Endothelial cell of hepatic sinusoid (primary cell): ENCODE results near the gene AGPAT1.
"Not testable (repeated sequence)": the region's sequence is repeated elsewhere in the genome, so short reads cannot be mapped to it uniquely, and the experiment has no call there.

Experiments used
- in situ Hi-C: cut with HindIII; loops from 2 replicates; pipeline ENCODE4 v1.10.0; 2017; ENCODE audit warnings: low sequenced_read_pairs

The AGPAT1 gene

GRCh38 chr6:32151181-32151862 lies 24.6 kb downstream of the AGPAT1 start:
- in situ Hi-C loops, result no loop called here

GRCh38 chr6:32149932-32150870 lies 25.7 kb downstream of the AGPAT1 start:
- in situ Hi-C loops, result no loop called here

- in situ Hi-C loops, result no loop called here
Observed at GRCh38 chr6:32149092-32149755, 26.7 kb downstream of the AGPAT1 start.

GRCh38 chr6:32148289-32149091 lies 27.4 kb downstream of the AGPAT1 start:
- in situ Hi-C loops, result no loop called here

- in situ Hi-C loops, result no loop called here
Observed at GRCh38 chr6:32147401-32148132, 28.3 kb downstream of the AGPAT1 start.

- in situ Hi-C loops, result no loop called here
Observed at GRCh38 chr6:32146687-32147086, 29.2 kb downstream of the AGPAT1 start.

- in situ Hi-C loops, result no loop called here
Observed at GRCh38 chr6:32146287-32146686, 29.6 kb downstream of the AGPAT1 start.

GRCh38 chr6:32144238-32144637 lies 31.6 kb downstream of the AGPAT1 start:
- in situ Hi-C loops, result not testable (repeated sequence)

GRCh38 chr6:32140420-32141046 lies 35.4 kb downstream of the AGPAT1 start:
- in situ Hi-C loops, result no loop called here

- in situ Hi-C loops, result no loop called here
Observed at GRCh38 chr6:32139590-32139989, 36.3 kb downstream of the AGPAT1 start.

GRCh38 chr6:32137454-32137853 lies 38.4 kb downstream of the AGPAT1 start:
- in situ Hi-C loops, result no loop called here

- in situ Hi-C loops, result no loop called here
Observed at GRCh38 chr6:32133786-32134185, 42.1 kb downstream of the AGPAT1 start.

- in situ Hi-C loops, result no loop called here
Observed at GRCh38 chr6:32132110-32132509, 43.8 kb downstream of the AGPAT1 start.

GRCh38 chr6:32131439-32131948 lies 44.4 kb downstream of the AGPAT1 start:
- in situ Hi-C loops, result no loop called here

- in situ Hi-C loops, result no loop called here
Observed at GRCh38 chr6:32129297-32130088, 46.4 kb downstream of the AGPAT1 start.

GRCh38 chr6:32128751-32129296 lies 47.1 kb downstream of the AGPAT1 start:
- in situ Hi-C loops, result no loop called here

GRCh38 chr6:32127717-32128592 lies 47.9 kb downstream of the AGPAT1 start, which contains the start of gene ATF6B:
Gene ATF6B (minus strand): TSS chr6:32128246. CDS start chr6:32128207, 39 bp downstream.
- in situ Hi-C loops, result no loop called here
